HS-5 (cell line): Measurements from ENCODE around the gene OXCT2.
"Not testable (repeated sequence)": the region's sequence is repeated elsewhere in the genome, so short reads cannot be mapped to it uniquely, and the experiment has no call there.

Experiments
- DNase-seq: peaks from one replicate; pipeline ENCODE4 v3.0.0-alpha.2; 2012; ENCODE audit warnings: low read depth

Gene OXCT2

GRCh38 chr1:39787468-39787867 lies 16.3 kb upstream of the OXCT2 start:
- DNase-seq = no peak

DNA sequence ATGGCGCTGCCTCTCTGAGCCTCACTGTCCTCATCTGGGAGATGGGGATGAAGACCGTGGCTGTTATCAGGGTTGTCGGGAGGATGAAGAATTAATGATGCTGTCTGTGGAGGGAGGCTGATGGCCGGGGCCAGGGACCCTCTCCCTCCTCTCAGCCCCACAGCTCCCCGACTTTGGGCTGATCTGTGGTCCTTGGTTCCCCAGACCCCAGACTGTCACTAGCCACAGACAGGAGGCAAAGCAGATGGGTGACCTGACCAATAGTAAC lies 15.9 kb upstream of the OXCT2 start:
- not testable (repeated sequence) for DNase-seq

DNA sequence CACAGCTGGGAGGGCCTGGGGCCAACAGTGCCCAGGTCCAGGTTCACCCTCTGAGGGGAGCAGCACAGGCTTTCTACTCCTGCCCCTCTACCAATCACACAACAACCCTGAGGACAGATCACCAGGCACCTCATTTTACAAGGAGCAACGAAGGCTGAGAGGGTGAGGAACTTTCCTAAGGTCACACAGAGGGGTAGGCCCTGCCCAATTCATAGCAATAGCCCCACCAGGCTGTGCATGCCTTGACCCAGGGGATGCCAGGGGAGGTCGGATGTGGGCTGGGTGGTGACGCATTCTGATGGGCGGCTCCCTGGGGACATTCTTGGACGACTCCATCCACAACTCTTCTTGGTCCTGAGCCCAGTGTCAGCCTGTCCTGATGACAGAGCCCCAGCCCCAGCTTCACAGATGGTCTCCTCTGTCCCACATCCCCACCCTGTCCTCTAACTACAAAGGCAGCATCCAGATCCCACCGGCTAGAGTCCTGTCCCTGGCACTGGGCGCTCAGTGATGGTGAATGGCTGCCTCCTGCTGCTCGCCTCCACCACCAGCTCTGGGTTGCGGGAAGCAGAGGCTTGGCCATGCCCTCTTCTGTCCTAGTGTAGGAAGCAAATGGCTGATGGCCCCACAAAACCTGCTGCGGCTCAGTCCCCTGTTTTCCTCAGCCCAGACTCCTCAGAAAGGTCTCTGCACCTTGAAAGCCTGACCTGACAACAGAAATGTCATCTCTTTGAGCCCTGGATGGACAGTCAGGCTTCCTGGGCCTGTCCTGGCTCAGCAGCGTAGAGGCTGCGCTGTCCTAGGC lies 15.4 kb upstream of the OXCT2 start:
- DNase-seq = not testable (repeated sequence)

DNA sequence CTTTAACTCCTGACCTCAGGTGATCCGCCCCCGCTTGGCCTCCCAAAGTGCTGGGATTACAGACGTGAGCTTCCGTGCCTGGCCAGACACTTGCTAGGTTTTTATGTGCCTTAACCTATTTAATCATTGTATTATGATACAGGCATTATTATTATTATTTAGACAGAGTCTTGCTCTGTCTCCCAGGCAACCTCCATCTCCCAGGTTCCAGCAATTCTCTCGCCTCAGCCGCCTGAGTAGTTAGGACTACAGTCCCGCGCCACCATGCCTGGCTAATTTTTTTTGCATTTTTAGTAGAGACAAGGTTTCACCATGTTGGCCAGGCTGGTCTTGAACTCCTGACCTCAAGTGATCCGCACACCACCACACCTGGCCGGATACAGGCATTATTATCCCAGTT lies 11.5 kb upstream of the OXCT2 start:
- DNase-seq = not testable (repeated sequence)

DNA sequence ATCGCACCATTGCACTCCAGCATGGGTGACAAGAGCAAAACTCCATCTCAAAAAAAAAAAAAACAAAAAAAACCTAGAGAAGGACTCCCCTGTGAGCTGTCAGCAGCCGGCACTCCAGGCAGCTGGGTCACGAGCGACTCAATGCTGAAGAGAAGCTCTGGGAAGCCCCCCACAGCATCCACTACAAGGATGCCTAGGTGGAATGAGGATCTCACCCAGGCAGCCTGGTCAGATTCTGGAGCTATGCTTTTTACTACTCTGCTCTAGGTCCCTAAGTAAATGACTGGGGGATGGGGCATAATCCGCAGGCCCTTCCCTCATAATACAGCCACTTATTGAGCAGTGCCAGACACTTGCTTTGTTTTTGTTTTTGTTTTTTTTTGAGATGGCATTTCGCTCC lies 11.0 kb upstream of the OXCT2 start:
- no peak for DNase-seq

GRCh38 chr1:39781349-39781715 lies 10.2 kb upstream of the OXCT2 start:
- no peak for DNase-seq

GRCh38 chr1:39779821-39780220 lies 8.7 kb upstream of the OXCT2 start:
- DNase-seq = no peak

DNA sequence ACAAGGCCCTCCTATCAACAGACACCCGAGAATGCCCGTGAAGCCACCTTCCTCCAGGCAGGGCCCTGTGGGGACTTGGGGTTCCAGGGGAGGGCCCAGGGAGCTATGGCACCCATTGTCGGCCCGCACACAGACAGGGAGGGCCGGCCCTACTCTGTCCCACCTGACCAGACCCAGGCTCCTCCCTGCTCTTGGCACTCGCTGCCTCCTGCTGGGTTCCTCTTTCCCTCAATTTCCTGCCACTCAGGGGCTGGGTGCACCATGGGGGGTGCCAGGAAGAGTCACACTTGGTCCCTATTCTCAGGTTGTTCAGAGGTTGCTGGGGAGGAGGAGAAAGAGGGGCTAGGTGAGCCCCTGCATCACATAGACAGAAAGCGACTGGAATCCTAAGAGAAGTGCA lies 8.0 kb upstream of the OXCT2 start:
- DNase-seq = no peak

DNA sequence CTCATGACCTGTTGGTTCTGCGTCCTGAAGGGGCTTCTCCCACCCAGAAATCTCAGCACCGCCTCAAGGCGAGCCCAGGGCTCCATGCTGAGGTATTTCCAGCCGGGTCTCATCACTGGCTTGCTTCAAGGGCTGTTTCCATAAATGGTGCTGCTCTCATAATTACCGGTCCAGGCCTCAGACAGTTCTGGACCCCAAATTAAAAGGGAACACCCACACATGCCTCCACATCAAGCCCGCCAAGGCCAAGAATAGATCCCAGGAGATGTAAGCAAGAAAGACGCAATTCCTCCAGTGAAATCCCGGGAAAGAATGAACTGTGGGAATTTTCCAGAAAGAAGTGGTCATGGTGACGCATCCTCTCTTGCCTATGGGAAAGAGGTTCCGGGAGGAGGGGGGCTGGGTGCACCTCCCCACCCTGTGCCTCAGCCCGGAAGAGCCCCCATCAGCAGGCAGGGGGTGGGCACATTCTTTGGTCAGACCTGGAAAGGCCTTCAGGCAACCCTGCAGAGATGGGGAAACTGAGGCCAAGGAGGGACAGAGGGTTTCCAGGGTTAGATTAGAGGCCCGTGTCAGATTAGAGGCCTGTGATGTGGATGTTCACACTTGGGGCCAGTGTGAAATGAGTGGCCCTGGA lies 7.4 kb upstream of the OXCT2 start:
- DNase-seq = not testable (repeated sequence)

- not testable (repeated sequence) for DNase-seq
These were observed 6.7 kb upstream of the OXCT2 start for GRCh38 chr1:39777896-39778295.

DNA sequence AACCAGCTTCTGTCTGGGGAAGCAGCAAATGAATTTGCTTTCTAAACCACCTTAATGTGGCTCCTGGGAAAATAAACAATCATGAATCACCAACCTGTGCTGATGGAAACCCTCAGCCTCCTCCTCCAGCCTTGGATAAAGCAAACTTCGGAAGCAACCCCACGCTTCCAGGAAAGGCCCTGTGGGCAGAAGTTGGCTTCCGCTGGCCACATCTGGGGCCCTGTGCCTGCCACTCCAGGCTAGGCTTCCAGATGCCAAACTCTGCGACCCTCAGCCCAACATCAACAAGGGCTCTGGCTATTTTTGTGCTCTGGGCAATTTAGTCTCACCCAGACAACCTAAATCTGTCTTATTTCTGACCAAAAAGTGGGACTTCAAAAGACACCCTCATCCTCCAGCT lies 6.2 kb upstream of the OXCT2 start:
- no peak for DNase-seq

DNA sequence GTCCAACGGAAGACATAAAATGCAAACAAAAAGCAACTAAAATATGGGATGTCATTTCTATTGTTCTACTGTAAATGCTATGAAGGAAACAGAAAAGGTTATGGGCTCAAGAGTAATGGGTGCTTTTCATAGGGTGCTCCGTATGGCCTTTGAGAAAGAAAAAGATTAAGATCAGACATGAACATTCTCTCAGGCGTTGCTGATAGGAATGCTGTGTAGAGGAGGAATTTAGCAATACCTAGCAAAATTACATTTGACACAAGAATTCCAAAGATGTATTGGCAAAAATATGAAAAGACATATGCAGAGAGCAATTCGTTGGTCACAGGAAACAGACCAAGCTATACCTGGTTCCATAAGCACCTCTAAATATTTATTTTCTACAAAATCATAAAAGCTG lies 5.7 kb upstream of the OXCT2 start:
- no peak for DNase-seq

GRCh38 chr1:39776400-39776713 lies 5.2 kb upstream of the OXCT2 start:
- DNase-seq = no peak

DNA sequence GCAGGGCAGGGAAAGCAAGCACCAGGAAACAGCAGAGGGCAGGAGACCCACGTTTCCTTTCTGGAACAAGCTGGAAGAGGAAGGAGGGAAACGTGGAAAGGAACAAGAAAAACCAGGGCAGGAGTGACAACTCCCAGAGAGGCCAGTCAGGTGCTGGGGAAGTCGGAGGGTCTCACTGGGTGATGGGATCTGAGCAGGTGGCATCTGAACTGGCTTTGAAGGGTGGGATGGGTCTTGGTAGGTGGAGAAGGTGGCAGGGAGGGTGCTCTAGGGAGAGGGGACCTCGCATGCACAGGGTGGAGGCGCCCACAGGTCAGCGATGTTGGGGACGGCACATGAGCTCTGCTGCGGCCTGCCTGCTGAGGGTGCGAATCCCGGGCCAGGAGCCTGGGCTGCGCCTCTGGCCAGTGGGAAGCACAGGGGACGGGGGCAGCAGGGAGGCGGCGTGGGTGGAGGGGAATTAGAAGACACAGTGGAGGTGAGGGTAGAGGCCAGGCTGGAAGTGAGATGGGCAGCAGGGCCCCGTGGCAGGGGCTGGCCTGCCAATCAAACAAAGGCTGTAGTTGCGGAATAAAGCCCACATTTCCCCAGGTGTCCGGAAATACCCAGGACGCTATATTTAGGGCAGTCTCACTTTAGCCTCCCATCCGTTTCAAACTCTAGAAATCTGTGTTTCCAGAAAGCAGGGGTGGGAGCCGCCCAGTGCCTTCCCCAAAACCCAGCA lies 4.7 kb upstream of the OXCT2 start:
- DNase-seq = not testable (repeated sequence)

DNA sequence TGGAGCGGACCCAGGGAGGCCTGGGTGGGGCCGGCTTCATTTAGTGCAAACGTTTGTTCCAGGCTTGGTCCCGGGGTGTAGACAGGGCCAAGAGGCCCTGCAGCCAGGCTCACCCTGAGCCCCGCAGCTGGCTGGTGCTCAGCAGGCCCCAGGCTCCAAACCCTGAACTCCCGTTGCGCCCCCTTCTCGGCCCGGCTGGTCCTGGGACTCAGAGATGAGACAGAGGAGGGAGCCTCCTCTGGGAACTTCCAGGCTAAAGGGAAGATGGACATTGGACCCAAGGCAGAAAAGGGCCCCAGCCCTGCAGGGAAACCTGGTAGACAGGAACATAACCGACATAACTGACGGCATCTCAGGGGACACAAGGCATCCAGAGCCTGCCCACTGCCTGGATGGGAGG lies 4.0 kb upstream of the OXCT2 start:
- not testable (repeated sequence) for DNase-seq

GRCh38 chr1:39773369-39773979 lies 2.3 kb upstream of the OXCT2 start:
- DNase-seq = not testable (repeated sequence)

DNA sequence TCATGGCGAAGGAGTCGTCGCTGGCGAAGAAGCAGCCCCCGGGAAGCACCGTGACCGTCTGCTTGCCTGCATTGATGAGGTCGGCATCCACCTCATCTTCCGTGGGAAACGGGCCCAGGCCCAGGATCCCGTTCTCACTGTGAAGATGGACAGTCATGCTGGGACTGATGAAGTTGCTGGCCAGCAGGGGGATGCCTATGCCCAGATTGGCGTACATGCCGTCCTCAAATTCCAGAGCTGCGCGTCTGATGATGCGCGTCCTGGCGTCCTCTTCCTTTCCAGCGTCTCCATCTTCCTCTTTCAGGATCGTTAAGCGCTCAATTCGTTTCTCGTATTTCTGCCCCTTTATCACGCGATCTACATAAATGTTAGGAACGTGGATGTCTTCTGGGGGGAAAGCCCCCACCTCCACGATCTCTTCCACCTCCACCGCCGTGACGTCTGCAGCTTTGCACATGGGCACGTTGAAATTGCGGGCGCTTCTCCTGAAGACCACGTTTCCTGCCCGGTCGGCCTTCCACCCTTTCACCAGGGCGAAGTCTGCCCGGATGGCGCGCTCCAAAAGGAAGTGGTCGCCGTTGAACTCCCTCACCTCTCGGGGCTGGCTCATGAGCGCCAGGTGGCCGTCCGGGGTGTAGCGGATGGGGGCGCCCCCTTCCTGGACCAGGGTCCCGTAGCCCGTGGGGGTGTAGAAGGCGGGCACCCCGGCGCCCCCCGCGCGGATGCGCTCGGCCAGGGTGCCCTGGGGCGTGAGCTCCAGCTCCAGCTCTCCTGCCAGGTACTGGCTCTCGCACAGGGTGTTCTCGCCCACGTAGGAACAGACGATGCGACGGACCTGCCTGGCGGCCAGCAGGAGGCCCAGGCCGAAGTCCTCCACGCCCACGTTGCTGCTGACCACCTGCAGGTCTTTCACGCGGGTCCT lies 787 bp downstream of the OXCT2 start:
- DNase-seq = peak; percentile 11

DNA sequence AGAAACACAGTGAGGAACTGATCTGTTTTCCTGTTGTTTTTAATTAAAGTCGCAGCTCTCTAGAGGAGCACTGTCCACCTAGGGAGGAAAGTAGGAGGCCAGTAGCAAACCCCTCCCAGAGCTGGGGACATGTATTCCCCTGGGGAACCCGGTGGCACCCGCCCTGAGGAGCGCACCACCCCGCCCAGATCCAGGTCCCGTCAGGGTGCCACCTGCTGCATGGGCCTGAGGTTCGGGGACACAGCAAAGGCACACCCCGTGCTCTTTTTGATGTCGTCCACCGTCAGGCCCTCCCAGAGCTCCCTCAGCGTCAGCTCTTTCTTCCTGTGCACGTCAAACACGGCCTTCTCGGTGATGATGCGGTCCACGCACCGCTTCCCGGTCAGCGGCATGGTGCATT lies 1.6 kb downstream of the OXCT2 start:
- DNase-seq = not testable (repeated sequence)

DNA sequence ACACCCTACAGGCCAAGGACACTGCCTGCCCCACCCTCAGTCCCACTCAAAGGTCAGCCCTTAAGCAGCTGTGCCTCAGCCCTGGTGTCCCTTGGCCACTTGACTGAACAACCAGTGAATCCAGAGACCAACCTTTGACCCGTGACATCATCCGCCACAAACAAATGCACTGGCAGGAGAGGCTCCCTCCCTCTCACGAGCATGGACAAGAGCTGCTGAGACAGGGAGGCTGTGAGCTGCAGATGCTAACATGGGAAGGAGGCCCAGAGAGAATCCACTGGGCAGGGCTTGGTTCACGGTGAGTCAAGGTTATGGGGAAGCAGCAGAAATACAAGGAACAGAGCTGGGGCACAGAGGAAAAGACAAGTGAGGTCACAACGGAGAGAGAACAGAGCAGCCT lies 4.7 kb downstream of the OXCT2 start:
- DNase-seq = not testable (repeated sequence)

DNA sequence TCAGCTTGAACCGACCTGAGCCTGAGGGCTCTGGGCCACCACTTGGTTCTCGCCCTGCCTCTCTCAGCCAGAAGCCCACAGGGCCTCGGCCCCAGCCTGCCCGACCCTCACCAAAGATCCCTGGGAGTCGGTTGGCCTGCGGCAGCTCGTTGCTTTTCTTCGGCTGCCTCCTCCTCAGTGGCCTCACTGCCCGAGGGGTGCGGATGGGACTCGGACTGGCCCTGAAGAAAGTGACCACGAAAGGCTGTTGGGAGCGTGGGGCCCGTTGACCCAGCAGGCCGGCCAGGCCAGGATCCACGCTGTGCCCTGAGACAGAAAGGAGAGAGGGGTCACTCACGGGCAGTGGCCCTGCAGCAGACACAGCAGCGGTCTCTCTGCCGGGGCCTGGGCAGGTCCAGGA lies 6.6 kb downstream of the OXCT2 start:
- DNase-seq = not testable (repeated sequence)

- DNase-seq = not testable (repeated sequence)
These were observed 7.4 kb downstream of the OXCT2 start for GRCh38 chr1:39763619-39764374.
